T-helper 1 cell treated with Interleukin-12 subunit alpha and Interleukin-12 subunit beta and Interleukin-4 antibody, amounts not matched to agents 30 ng/mL and 1 ng/mL, for 36 hours (primary cell): ENCODE data around the gene MRPS15. TPM values are rescaled to one million over a fixed set of nuclear protein-coding genes. Genes with fewer than 3 reads are reported as not detected.
"Not testable (repeated sequence)": the region's sequence is repeated elsewhere in the genome, so short reads cannot be mapped to it uniquely, and the experiment has no call there.

Source experiments
- intact Hi-C: fragments of 100-400 bp; cut with micrococcal nuclease; formaldehyde crosslinking; loops from one replicate; pipeline ENCODE4 v1.15.1; 2024
- total RNA-seq: library from RNA; stranded (reverse); gene quantifications from 2 replicates; pipeline ENCODE4 v1.2.3, GENCODE V29; 2022

Gene MRPS15
- total RNA-seq = 82.2 and 83.0 TPM in 2 replicates

DNA sequence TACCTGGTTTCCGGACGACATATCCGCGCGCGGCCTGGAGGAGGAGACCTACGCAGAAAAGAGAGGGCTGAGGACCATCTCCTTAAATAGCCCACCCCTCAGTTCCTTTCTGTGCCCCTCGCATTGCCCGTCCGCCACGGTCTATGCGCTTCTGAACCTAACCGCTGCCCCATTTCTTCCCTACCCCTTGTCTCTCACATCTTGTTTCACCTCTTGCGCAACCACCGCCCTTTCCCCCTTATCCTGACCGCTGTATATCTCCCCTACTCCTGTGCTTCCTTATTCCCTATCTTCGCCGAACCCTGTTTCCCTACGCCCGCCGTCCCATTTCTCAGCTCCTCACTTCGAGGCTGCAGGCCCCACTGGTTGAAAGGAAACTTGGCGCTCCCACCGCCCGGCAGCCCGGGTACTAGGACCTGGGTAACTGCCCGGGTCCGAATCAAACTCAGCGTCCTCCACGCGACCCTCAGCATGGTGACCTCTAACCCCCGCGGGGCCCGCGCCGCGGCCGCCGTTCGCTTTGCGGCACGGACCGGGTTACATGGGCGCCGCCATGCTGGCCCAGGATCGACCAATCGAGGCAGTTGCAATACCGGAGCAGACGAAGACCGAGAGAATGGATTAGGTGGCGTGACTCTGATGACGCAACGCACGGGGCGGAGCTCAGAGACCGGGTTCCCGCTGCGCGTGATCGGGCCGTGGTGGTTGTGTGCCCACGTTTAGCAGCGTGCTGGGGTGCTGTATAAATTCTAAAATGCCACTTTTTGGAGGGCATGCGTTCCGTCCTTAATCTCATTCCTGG lies at the start of gene MRPS15:
Gene MRPS15 (minus strand): TSS at position 582 of the 802 bp plus-strand sequence. CDS start 109 bp downstream, at position 473.
- intact Hi-C loops = loop anchor here (1.0 to 10.0 kb wide), 7 partner anchors 10 to 1228 kb away; partner anchors contain the start of genes CDCA8, KIAA0319L, NCDN and OSCP1

DNA sequence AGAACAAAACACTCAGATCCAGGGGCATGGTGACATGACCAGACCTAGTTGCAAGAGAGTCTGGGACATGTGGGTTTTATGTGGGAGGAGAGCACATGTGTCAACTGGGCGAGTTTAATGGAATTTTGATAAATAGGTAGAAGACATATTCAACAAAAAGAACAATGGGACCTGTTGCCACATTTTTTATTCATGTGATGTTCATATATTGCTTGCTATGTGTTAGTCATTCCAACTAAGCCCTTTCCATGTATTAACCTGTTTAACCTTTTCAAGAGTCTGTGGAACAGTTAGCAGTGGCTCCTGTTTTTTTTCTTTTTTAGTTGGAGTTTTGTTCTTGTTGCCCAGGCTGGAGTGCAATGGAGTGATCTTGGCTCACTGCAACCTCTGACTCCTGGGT lies 48.7 kb upstream of the MRPS15 start:
- intact Hi-C loops = no loop called here

DNA sequence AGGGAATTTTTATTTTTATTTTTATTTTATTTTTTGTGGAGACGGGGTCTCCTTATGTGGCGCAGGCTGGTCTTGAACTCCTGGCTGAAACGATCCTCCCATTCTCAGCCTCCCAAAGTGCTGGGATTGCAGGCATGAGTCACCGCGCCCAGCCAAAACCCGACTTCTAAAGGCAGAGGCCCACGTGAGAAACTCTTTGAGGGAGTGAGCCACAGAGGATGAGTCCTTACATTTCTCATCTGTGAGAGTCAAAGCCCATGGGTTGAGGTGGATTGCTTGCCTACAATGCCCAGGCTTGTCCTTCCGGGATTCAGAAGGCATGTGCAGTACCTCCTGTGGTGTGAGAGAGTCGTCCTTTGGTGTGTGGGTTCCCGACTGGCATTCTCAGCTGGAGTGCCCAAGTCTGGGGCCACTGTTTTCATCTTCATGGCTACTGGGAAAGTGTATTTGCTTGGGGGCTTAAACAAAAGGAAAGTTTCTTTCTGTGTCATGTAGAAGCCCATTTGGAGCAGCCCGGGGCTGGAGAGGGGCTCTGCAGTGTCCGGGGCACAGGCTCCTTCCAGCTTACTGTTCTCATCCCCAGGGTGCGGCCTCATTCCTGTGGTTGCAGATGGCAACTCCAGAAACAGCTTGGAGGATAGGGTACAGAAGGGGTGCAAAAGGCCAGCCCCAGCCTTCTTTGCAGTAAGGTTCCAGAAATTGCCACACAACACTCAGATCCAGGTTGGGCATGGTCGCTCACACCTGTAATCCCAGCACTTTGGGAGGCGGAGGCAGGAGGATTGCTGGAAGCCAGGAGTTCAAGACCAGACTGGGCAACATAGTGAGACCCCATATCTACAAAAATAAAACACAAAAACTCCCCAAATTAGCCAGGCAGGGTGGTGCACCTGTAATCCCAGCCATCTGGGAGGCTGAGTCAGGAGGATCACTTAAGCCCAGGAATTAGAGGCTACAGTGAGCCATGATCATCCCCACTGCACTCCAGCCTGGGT lies 47.9 kb upstream of the MRPS15 start:
- intact Hi-C loops = no loop called here

DNA sequence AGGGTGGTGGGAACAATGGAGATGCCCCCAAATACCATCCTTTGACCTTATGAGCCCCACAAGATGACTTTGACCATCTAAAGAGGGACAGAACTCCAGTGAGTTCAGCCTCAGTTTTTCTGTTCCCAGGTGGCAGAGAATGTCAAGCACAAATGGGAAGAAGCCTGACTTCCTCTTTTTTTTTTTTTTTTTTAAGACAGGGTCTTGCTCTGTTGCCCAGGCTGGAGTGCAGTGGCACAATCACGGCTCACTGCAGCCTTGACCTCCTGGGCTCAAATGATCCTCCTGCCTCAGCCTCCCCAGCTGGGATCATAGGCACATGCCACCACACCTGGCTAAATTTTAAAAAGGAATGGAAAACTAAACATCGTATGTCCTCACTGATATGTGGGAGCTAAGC lies 47.0 kb upstream of the MRPS15 start:
- intact Hi-C loops = not testable (repeated sequence)

DNA sequence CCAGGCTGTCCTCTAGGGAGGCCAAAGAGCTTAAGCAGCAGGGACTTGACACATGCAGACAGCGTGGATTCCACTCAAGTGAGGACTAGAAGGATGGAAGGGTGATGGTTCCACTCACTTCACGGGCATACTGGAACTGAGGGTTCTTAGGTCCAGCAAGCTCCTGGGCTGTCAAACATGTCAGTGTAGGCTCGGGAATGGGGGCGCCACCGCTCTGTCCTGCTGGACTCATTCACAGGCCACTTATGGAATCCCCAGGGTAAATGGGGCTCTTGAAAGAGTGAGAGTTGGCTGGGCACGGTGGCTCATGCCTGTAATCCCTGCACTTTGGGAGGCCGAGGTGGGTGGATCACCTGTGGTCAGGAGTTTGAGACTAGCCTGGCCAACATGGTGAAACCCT lies 46.2 kb upstream of the MRPS15 start:
- intact Hi-C loops = no loop called here

DNA sequence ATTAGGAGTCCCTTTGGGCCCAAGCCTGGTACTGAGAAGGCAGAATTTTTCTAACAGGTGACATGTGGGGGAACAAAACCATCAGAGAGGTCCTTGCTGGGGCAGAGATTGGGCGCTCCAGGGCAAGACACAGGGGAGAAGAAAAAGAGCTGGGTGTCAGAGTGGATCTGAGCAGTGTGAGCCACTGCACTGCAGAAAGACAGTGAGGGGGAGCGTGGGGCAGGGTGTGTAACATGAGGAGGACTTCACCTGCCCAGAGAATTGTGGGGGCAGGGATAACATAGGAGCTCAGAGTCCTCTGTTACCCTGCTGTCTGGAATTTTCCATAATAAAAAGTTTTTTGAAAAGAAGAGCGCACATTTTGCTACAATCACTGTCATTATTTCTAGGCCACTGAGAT lies 44.1 kb upstream of the MRPS15 start:
- intact Hi-C loops = no loop called here

DNA sequence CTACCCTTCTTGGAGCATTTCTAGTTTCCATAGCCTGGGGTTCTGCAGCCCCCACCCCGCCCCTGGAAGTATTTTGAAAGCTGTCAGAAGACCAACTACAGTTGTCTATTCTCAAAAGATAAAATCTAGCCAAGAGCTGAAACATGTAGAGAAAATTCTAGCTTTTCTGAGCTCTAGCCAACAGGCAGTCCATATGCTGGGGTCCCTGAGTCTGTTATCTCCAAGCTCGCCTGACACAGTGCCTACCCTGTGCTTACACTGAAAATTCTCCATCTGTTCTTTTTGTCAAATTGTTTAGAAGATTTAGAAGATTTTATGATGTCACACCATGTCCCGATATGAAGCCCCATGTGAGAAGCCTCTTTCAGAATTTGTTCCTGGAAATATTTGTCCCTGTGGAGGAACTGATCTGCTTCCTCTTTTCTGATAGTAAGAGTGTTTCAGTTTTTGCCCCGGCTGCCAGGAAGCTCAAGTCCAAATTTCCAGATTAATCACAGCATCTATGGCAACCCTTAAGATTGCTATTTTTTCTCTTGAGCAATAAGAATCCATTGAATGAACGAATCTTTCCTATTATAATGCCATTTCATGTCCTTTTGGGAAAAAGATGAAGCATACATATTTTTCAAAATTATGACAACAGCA lies 42.2 kb upstream of the MRPS15 start:
- intact Hi-C loops = no loop called here

DNA sequence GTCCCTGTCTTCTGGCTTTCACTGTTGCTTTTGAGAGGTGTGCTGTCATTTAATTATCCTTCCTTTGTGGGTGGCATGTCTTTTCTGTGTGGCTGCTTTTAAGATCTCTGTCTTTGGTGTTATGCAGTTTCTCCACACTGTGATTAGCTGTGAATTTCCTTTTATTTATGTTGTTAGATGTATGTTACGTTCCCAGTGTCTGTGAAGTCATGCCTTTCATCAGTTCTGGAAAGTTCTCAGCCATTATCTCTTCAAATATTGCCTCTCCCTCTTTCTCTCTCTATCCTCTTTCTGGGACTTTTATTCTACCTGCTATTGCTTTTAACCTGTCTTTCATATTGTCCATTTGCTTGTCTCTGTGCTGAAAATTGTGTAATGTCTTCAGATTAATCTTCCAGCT lies 39.5 kb upstream of the MRPS15 start:
- intact Hi-C loops = no loop called here

DNA sequence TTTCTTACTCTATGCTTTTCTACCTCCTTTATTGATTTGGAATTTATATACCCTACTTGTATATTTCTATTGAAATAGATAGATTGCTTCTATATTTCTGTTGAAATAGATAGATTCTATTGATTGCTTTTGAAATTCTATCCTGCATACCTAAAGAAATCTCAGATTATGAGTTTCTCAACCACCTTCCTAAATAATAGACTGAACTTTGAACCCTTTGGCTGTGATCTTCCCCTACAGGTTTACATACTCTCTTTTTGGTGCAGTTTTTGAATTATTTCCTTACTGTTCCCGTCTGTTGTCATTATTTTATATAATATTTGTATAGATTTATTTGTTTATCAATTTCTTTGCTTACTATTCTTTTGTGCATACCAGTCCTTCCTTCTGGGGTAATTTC lies 39.0 kb upstream of the MRPS15 start:
- intact Hi-C loops = no loop called here

- intact Hi-C loops = no loop called here
These were observed 38.4 kb upstream of the MRPS15 start for GRCh38 chr1:36502616-36503015.

DNA sequence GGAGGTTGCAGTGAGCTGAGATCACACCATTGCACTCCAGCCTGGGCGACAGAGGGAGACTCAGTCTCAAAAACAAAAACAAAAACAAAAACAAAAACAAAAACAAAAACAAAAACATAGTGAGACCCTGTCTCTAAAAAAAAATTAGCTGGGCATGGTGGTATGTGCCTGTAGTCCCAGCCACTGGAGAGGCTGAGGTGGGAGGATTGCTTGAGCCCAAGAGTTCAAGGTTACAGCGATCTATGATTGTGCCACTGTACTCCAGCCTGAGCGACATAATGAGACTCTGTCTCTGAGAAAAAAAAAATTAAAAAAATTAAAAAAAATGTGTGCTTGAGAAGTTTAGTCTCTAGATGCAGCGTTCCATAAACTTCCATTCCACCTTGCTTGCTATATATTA lies 37.7 kb upstream of the MRPS15 start:
- intact Hi-C loops = not testable (repeated sequence)

DNA sequence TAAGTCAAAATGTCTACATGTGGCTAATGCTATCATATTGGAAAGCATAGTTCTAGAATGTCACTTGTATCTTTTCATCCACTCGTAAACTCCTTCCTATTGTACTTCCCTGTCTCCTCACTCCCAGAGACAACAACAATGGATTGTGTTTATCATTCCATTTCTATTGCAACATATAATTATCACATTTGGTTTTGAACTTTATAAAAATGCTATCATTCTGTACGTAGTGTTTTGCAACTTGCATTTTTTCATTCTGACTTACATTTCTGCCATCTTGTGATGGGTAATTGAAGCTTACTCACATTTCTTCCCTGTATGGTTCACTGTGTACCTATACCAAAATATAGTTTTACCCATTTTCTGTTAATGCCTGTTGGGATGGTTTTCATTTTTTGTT lies 33.0 kb upstream of the MRPS15 start:
- intact Hi-C loops = no loop called here

- intact Hi-C loops = no loop called here
These were observed 30.8 kb upstream of the MRPS15 start for GRCh38 chr1:36494971-36495370.

DNA sequence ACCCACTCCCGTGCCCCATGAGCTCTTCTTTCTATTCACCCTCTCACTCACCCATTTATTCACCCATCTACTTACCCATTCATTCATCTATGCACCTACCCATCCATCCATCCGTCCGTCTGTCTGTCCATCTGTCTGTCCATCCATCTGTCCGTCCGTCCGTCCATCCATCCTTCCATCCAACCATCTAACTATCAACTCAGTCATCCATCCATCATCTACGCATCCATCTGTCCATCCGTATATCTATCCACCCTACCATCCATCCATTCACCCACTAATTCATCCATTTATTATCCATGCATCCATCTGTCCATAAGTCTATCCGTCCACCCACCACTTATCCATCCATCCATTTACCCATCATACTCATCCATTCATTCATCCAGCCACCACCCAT lies 29.3 kb upstream of the MRPS15 start:
- intact Hi-C loops = no loop called here

DNA sequence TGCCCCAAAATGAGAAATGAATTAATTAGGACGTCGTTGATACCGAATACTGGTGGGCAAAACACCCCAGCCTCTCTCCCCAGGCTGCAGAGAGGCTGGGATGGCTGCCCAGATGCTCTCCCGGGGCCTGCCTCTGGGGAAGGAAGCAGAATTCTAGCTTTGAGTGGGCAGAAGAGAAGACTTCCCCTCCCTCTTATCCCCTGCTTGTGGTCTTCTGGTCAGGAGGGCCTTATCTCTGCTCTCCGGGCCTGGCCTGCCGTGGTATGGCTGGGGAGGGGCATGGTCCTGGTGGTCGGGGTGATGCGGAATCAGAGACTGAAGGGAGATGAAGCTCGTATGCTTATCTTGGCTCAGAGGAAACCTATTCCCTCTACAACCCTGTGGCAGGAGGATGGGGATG lies 28.3 kb upstream of the MRPS15 start:
- intact Hi-C loops = no loop called here

DNA sequence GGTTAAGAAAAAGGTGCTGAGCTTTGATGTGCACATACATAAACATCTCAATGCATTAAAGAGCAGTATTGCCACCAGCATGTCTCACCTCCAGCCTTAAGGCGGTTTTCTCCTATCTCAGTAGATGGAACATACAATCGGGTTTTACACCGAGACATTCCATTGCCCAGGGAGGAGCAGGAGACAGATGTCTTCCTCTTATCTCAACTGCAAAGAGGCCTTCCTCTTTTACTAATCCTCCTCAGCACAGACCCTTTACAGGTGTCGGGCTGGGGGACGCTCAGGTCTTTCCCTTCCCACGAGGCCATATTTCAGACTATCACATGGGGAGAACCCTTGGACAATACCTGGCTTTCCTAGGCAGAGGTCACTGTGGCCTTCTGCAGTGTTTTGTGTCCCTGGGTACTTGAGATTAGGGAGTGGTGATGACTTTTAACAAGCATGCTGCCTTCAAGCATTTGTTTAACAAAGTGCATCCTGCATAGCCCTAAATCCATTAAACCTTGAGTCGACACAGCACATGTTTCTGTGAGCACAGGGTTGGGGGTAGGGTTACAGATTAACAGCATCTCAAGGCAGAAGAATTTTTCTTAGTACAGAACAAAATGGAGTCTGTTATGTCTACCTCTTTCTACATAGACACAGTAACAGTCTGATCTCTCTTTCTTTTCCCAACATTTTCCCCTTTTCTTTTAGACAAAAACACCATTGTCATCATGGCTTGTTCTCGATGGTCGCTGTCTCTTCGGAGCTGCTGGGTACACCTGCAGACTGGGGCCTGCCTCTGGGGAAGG lies 25.3 kb upstream of the MRPS15 start:
- intact Hi-C loops = not testable (repeated sequence)

DNA sequence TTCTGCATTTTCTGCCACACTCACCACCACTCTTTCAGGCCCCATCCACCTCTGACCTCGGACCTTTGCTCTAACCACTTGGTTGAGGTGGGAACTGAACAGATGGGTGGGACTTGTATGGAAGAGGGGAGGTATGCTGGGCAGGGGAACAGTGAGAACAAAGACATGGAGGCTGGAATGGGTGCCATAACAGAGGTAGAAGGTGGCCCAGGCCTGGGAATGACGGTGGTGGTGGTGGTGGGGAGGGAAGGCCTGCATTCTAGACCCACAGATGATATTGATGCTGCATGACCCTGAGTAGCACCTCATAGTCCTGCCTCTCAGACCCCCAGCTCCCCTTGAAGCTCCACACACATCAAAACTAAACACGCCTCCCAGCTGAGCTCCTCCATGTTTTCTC lies 23.7 kb upstream of the MRPS15 start:
- intact Hi-C loops = no loop called here

DNA sequence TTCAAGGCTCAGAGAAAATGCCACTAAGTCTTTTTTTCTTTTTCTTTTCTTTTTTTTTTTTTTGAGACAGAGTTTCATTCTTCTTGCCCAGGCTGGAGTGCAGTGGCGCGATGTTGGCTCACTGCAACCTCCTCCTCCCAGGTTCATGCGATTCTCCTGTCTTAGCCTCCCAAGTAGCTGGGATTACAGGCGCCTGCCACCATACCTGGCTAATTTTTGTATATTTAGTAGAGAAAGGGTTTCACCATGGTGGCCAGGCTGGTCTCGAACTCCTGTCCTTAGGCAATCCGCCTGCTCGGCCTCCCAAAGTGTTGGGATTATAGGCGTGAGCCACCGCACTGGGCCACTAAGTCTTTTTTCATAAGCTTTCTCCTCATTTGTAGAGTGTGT lies 23.1 kb upstream of the MRPS15 start:
- intact Hi-C loops = not testable (repeated sequence)

DNA sequence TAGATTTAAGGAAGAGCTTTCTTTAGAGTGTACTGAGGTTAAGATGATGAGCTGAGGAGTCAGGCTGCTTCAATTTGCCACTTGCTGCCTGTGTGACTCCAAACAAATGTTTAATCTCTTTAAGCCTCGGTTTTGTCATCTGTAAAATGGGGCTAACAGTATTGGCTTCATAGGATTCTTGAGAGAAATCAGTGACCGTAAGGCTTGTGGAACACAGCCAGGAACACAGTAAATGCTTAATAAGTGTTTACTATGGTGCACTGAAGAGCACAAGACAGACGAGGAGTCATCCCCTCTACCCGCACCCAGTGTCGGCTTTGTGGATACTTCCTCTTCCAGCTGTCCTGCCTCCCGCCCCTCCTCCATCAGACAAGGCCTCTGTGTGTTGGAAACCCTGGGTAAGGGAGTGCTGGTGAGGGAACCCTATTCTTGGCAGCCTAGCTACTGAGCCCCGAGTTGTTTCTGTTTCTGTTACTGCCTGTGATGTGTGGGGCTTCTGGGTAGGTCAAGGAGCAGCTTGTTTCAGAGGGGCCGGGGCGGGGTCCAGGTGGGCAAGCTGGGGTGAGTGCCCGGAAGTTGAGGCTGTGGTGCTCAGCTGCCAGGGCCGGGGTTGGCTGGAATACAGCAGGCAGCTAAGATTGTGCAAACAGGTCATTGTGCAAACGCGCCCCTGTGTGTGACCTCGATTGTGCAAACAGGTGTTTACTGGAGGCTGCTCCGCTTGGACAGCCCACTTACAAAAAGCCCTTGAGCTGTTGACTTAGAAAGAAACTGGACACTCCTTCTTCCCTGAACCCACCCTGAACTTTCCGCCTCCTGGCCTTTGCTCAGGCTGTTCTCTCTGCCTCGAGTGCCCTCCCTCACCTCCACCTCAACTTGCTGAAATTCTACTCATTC lies 22.5 kb upstream of the MRPS15 start:
- intact Hi-C loops = no loop called here

DNA sequence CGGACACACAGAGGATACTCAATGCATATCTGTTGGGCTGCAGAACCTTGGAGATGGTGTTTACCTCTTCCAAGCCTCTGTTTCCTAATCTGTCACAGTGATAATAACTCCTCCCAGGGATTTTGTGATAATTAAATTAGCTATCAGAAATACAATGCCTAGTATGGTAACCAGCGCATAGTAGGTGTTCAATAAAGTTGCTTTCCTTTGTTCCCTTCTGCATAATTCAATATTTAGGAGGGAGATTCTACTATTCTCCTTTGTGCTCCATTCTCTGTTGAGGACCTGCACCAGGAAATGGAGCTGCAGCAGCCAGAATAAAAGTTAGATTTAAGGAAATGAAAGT lies 21.9 kb upstream of the MRPS15 start:
- intact Hi-C loops = no loop called here
